Measurements from ENCODE around the gene RPS5. TPM values are rescaled to one million over a fixed set of nuclear protein-coding genes. Genes with fewer than 3 reads are reported as not detected.

Gene RPS5
- total RNA-seq, 1 donor = 1,183 TPM

DNA sequence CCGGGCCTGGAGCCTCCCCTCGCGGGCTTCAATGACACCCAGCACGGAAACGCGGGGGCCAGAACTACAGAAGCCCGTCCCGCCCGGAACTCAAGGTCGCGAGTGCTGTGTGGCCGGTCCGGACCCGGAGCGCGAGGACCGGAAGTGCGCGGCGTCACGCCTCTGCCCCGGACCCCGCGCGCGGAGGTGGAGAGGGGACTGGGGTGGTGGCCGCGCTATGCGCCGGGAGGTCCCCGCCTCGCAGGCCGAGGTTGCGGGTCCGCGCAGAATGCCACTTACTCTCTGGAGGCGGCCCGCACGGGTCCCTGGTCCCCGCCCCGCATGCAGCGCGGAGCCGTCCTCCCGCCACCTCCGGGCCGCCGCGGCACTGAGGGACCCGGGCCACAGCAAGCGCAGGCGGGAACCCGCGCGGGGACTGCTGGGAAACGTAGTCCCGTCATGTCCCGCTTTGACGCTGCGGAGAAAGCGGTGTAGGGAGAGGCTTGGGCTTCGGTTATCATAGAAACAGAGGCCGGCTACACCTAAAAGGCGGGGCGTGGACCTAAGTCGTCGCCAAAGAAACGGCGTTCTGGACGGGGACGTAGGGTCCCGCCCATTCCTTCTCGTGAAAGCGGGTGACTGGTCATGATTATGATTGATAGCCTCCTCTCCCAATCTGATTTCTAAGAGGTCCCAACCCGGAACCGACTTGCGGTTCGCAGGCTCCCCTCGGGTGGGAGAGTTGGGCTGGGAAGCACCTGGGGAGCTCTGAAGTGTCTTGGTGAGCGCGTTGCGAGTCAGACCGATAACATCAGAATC is 6.2 kb upstream of the RPS5 start, which contains the start of gene ZNF837:
Gene ZNF837, minus strand, starts transcription at position 369 of the 798 bp plus-strand sequence. CDS start 11,698 bp downstream, outside the sequence.
- DNase-seq (ENCODE audit: low read depth) = peak; percentile 100
- TF ChIP-seq, protein P1, sequence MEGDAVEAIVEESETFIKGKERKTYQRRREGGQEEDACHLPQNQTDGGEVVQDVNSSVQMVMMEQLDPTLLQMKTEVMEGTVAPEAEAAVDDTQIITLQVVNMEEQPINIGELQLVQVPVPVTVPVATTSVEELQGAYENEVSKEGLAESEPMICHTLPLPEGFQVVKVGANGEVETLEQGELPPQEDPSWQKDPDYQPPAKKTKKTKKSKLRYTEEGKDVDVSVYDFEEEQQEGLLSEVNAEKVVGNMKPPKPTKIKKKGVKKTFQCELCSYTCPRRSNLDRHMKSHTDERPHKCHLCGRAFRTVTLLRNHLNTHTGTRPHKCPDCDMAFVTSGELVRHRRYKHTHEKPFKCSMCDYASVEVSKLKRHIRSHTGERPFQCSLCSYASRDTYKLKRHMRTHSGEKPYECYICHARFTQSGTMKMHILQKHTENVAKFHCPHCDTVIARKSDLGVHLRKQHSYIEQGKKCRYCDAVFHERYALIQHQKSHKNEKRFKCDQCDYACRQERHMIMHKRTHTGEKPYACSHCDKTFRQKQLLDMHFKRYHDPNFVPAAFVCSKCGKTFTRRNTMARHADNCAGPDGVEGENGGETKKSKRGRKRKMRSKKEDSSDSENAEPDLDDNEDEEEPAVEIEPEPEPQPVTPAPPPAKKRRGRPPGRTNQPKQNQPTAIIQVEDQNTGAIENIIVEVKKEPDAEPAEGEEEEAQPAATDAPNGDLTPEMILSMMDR (IDR thresholded peaks at IDR 0.05; ENCODE audit: insufficient read depth, low read depth, low read length) = no peak
- H3K4me3 ChIP-seq (ENCODE audit: low read depth, low read length) = peak within 1 kb of the TSS; percentile 84

- TF ChIP-seq, protein P1 (IDR thresholded peaks at IDR 0.05; ENCODE audit: insufficient read depth, low read depth, low read length) = no peak
- peak overlapping the region; percentile 84 for H3K4me3 ChIP-seq (ENCODE audit: low read depth, low read length)
- DNase-seq (ENCODE audit: low read depth) = no peak
Observed at GRCh38 chr19:58381460-58382212, 5.4 kb upstream of the RPS5 start.

DNA sequence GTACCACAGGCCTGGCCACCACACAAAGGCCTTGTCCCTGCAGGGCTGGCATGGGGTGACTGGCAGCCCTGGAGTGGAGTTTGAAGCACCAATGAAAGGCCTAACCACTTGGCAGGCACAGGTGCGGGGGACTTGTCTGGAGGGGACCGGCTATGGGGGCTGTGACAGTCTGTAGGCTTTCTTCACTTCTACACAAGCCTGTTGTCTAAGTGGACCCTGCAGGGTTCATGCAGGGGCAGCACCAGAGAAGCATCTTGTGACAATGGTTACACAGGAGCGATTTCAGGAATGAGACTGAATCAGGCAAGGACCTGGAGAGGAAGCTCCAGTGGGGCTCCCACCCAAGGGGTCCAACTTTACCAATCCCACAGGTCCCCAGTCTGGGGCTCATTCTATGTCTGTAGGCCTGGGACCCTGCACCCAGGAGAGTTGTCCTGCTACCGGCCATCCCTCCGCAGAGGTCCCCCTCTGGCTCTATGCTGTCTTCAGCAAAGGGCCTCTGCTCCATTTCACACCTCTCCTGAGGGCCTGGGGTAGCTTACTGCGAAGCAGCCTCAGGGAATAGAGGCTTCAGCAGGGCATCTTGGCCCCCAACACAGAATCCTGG is 4.0 kb upstream of the RPS5 start:
- TF ChIP-seq, protein P1 (IDR thresholded peaks at IDR 0.05; ENCODE audit: insufficient read depth, low read depth, low read length) = no peak
- no peak for DNase-seq (ENCODE audit: low read depth)
- no peak overlapping the region for H3K4me3 ChIP-seq (ENCODE audit: low read depth, low read length)

- peak overlapping the region; percentile 84 for H3K4me3 ChIP-seq (ENCODE audit: low read depth, low read length)
- TF ChIP-seq, protein P1 (IDR thresholded peaks at IDR 0.05; ENCODE audit: insufficient read depth, low read depth, low read length) = no peak
- DNase-seq (ENCODE audit: low read depth) = no peak
Observed at GRCh38 chr19:58385313-58385890, 1.7 kb upstream of the RPS5 start.

DNA sequence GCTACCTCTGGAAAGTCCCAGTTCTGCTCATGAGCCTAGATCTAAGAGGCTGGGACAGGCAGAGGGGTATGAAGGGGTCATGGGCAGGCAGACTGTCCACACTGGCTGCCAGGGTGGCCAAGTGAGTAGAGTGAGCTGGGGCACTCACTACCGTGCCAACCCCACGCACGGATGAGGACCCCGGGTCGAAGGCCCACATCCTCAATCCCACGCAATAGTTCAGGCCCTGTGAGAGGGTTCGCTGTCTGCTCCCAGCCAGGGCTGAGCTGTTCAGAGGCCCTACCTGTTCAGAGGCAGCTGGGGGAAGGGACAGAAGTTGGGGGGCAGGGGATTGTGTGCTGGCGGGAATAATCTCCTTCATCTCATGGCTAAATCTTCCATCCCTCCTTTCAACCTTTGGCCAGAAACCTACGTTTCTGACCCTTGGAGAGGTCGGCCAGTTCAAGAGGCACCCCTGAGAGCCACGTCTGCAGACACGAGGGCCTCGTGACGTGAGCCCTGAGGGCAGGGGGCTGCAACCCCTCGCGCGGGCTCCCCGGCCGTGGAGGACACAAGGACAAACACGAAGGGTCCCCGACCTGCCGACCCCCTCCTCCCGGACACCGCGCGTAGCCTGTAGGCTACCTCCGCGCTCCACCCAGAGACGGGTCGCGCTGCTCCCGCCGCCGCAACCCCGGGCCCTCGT is 1.0 kb upstream of the RPS5 start:
- DNase-seq (ENCODE audit: low read depth) = no peak
- peak overlapping the region; percentile 84 for H3K4me3 ChIP-seq (ENCODE audit: low read depth, low read length)
- TF ChIP-seq, protein P1 (IDR thresholded peaks at IDR 0.05; ENCODE audit: insufficient read depth, low read depth, low read length) = no peak

All from fibroblast of villous mesenchyme (primary cell).